Activated CD4-positive, CD25-positive, alpha-beta regulatory T cell (primary cell): ENCODE measurements around the gene BICRAL.

Experiments
- DNase-seq, 4 experiments: peaks; one replicate each; lab custom pipeline; 2025; lab: John Stamatoyannopoulos, UW

Gene BICRAL

DNA sequence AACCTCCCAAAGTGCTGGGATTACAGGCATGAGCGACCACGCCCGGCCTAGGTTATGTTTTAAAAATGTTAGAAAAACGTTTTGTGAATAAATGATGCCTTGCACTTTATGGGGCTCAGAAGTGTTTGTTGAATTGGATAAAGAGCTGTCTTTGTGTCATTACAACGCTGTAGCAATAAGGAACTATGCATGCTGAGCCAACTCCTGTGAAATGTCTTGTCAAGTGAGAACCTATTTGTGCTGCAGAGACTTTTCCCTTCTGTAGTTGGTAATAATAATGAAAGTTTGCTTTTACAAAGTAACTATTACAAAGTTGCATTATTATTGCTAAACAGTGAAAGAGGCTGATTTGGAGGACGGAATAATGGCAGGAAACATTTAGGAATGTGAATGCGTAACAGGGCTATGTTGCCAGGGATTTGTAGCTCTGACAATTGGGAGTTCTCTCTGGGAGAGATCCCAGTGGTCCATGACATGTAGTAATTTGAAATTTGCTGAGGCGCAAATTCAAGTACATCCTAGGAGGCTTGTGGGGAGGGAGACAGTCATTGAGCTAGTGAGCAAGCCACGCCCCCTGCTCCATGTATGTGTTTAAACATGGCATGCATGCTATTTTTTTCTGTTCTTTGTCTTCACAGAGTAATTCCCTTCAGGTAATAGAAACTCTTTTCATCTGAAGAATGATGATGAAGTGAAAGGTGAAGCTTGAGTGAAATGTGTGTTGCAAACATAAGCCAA lies 16.8 kb upstream of the BICRAL start:
- no peak for DNase-seq

DNA sequence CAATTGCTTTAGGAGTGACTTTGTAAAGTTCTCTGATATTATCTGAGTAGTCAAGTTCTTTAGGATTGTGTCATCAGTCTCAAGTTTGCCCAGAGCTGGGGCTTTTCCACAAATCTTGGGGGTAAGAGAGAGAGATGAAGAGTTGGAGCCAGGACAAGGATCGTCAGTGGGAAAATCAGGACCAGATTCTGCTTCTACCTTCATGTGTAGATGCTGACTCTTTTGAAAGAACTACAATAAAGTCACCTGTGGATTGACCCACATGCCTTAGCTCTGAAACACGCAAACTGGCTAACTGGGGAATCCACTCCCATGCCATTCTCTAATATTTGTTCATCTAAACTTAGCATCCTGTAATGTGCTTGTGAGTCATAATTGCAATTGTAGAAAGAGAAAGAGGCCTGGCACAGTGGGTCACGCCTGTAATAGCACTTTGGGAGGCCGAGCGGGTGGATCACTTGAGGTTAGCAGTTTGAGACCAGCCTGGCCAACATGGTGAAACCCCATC lies 15.6 kb upstream of the BICRAL start:
- no peak for DNase-seq

DNA sequence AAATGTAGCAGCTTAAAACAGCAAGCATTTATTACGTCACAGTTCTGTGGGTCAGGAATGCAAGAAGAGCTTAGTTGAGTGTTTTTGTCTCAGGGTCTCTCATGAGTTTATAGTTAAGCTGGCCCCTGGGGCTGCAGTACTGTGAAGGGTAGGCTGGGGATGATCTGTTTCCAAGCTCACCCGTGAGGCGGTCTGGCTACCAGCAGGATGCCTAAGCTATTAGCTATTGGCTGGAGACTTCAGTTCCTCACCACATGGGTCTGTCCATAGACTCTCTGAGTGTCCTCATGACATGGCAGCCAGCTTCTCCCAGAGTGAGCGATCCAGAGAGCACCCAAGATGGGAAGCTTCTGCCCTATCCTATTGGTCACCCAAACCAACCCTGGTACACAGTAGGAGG lies 12.8 kb upstream of the BICRAL start:
- no peak for DNase-seq

DNA sequence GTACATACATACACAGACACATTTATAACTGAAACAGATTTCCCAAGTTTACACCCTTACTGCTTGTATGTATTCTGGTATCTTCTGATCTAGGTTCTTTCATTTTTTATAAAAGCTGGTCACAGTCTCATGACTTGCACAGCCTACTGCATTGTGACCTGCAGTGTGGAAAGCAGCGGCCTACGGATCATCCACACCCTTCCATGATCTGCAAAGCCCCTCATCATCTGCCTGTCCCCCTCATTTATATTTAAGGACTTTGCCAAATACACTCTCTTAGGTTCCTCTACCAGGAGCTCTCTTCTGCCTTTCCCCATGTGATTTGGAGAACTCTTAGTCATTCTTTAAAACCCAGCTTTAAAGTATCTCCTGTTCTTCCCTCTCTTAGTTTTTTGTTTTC lies 12.0 kb upstream of the BICRAL start:
- DNase-seq, result no peak

DNA sequence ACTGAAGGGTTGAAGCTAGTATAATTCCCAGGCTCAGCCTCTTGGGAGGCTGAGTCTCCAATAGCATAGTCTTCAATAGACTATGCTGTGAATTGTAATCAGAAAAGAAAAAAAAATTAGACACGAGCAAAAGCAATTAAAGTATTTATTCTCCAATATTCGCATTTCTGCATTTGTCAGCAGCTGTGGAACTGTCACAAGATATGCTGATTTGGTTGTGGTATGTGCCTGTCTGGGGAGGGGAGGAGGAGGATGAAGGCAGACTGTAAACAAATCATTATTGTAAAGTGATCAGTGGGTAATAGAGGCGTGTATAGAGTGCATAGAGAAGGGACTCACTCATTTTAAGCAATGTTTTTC lies 10.1 kb upstream of the BICRAL start:
- DNase-seq, result no peak

DNA sequence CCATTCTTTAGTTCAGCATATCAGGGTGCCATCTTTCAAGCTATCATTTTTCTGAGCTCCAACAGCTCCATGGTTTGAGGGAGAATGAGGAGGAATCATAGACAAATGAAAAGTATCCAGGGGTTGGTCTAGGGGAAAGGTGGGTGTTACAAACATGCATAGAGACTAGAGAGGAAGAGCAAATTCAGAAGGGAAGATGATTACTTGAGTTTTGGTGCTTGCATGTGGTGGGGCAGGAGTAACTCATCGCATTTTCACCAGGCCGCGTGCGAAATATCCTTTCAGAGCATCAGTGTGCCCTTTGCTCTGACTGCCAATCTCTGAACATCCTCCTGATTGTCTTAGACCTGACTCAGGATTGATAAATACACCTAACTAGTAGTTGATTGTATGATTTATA lies 7.7 kb upstream of the BICRAL start:
- DNase-seq, result no peak

DNA sequence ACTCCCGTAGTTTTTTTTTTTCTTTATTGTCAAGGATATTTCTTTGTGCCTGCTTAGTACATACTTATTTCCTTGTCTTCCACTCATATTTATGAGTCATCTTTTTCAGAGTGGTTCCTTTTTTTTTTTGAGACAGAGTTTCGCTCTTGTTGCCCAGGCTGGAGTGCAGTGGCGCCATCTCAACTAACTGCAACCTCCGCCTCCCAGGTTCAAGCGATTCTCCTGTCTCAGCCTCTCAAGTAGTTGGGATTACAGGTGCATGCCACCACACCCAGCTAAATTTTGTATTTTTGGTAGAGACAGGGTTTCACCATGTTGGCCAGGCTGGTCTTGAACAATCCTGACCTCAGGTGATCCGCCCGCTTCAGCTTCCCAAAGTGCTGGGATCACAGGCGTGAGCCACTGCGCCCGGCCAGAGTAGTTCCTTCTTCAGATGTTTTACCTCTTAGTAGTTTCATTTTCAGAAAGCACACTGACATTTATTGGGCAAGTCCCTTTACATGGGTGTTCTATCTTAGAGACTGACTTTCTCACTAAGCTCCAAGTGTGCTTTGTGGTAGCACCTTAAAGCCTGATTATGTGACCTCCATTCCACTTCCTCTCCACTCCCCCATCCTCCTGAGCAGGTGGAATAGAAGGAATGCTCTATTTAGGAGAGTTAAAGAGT lies 6.9 kb upstream of the BICRAL start:
- peak in 1 of 4 experiments; percentile 11 for DNase-seq

DNA sequence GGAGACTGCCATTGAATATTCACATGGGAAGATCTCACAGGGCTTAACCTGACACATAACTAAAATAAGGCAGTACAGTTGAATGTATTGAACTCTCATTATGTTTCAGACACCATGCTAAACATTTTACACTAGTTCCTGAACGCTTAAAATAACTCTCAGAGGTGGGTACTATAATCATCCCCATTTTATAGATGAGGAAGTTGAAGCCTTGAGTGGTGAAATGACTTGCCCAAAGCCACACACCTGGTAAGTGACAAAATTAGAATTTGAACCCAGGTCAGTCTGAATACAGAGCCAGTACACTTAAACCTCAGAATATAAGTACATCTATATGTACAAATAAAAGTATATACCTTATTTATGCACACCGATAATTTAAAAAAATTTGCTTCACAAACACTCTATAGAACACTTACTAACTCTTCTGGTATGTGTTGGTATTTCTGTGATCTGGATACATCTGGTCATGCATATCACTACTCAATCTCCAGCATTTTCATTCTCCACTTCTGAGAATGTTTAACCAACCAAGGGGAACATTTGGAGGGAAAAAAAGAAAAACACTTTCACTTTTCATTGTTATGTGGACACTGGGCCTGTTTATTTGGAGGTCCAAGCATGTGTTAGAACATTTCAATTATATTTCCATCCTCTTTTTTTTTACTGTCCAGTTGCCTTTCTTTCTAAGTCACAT lies 4.6 kb upstream of the BICRAL start:
- no peak for DNase-seq

DNA sequence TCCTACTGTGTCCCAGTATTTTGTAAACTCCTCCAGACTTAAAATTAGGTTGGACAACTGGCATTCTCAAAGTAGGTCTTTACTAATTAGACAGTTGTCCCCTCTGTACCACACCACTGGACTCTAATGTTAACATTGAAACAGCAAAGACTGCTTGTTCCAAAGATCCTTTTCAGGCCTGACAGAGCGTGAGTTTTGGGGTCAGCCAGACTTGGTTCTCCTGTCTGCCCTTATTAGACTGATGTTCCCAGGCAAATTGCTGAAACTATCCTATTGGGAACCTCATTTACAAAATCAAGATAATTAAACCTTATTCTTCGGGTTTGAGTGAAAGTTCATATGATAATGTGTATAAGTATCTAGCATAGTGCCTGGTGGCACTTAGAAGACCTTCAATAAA lies 3.7 kb upstream of the BICRAL start:
- DNase-seq, result no peak

DNA sequence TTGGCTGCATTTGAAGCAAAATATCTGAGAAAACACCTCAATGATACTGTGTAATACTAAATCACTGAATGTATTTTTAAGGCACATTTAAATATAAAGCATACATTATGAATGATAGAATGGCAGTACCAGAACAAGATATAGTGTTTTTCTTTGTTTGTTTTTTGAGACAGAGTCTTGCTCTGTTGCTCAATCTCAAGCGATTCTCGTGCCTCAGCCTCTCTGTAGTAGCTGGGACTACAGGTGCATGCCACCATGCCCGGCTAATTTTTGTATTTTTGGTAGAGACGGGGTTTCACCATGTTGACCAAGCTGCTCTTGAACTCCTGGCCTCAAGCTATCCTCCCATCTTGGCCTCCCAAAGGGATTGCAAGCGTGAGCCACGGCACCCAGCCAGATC lies 2.3 kb upstream of the BICRAL start:
- no peak for DNase-seq

DNA sequence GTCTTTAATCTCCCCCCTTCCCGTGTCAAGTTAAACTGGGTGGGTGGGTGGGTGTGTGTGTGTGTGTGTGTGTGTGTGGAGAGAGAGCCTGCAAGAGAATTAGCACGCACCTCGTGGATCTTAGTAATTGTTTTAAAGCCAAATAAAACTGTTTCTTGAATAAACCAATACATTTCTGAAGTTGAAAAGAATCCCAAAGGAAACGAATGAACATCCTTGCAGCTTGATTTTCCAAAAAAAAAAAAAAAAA lies 381 bp upstream of the BICRAL start:
- DNase-seq, result no peak

DNA sequence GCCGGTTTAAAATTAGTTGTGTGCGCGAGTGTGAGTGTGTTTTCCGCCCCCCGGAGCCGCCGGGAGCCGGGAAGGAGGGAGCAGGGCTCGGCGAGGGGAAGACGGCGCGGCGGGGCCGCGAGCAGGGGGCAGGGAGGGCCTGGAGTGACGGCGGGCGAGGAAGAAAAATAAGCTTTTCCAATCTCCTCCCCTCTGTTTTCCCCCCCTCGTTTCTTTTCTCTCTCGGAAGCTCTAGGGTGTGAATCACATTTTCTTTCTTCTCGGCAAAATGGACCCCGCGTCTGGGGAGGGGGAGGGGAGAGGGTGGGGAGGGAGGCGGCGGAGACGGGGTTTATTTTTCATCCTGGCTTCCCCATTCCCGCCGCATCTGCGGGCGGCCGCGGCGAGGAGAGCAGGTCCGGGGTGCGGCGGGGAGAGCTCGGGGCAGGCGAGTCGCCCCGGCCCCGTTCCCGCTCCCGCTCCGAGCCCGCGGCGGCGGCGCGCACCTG lies 881 bp downstream of the BICRAL start:
- DNase-seq, result peak; percentile 50 to 69 (median 61)

DNA sequence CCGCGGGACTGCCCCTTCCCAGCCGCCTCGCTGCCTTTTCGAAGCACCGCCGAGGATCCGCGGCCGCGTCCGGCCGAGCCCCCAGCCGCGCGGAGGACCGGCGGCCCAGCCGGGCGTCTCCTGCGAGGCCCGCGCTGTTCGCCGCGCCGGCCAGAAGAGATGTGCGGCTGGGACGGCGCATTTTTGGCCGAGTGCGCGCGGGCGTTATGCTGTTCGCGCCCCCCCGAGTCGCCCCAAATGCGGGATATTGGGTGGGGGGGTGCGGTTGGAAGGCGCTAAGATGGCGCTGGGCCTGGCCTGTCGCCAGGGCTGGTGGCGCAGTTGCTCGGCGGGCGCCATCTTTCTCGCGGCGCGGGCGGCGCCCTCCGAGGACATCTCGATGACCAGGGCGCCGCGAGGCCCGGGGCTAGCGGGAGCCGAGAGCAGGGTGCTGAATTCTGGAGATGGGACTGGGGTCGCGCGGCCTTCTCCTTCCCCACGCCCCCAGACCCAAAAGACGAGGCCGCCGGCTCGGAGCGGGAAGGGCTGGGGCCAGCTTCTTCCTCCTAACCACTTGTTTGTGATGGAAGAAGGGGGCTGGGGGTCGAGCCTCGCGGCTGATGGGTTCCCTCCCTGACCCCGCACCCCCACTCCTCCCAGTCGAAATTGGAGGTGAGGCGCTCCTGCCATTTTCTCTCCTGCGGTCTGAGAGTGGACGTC lies 1.5 kb downstream of the BICRAL start:
- peak; percentile 45 to 77 (median 62) for DNase-seq

DNA sequence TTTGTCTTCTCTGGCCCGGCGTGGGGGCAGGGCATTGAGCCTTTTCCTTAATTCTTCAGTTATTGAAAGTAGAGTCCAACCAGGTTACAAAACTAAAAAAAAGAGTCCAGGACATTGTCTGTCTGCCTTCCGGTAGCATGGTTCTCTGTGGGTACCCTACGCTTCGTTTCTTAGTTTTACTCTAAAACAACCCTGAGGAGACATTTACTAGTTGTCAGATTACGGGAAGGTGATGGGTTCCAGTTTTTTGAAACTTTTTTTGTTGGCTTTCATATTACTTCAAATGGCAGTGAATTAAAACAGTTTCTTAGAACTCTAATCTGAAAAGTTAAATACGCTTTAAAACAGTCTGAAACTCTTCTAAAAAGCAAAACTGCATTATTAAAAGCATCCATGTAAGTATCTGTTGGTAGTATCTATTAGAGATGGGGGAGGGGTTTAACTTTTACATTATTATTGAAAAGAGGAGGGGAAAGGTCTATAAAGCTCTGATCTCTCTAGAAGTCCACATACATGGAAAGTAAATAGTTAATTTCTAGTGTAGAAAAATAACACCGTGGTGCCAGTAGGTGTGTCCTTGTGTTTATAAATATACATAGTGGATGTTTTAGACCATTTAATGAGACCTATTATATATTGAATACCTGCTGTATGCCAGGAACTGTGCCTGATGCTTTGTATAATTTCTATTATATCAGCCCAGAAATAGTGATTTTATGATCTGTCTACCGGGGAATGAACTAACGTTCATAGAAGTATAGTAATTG lies 2.2 kb downstream of the BICRAL start:
- DNase-seq, result no peak

DNA sequence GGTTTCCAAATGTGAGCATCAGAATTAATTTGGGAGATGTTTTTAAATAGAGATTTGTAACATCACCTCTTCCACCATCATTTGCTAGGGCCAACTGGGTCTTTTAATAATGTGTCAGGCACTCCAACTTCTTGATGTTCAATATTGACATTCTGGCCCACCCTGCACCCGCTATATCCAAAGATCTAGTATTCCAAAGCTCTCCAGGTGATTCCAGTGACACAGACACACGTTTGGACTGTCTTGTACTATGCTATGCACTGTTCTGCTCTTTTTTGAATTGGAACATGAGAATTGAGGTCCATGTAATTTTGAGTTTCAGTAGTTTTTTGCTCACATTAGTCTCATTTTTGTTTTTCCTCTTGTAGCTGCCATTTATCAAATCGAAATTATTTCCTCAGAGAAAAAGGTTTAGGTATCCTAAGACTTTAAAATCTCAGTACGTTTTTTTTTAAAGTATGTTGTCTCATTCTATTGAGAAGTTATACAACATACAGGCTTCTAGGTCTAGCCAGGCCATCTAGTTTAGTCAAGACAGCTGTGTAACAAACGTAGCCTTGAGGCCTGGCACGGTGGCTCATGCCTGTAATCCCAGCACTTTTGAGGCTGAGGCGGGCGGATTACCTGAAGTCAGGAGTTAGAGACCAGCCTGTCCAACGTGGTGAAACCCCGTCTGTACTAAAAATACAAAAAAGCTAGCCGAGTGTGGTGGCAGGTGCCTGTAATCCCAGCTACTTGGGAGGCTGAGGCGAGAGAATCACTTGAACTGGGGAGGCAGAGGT lies 3.1 kb downstream of the BICRAL start:
- no peak for DNase-seq

DNA sequence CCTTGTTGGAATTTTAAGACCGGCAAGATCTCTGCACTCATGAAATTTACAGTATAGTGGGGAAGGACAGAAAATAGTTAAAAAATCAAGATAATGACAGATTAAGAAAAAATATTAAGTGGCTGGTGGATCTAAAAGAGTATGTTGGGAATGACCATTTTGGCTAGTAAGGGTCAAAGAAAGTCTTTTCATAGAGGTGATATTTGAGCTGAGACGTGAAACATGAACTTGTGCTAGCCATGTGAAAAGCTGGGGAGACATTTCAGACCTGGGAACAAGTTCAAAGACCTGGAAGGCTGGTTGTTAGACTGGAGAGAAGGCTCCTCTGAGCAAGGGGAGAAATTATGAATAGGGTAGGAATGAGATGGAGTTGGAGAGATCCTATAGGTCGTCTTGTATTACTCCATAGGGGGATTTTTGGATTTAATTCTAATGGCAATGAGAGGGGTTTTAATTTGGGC lies 4.7 kb downstream of the BICRAL start:
- DNase-seq, result no peak

DNA sequence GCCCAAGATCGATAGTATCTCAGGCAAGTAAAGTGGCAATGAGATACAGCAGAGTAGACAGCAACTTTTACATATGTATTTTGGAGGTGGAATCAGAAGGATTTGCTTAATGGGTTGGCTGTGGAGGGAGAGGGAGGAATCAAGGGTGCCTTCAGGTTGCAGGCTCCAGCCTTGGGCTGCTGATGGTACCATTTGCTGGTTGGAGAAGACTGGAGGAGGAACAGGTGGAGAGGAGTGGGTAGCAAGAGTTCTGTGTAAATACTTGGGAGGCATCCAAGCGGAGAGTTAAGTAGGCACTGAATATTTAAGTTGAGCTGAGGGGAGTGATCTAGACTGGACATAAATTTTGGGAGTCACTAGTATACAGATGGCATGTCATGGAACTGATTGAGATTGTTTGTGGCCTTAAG lies 5.2 kb downstream of the BICRAL start:
- no peak for DNase-seq

DNA sequence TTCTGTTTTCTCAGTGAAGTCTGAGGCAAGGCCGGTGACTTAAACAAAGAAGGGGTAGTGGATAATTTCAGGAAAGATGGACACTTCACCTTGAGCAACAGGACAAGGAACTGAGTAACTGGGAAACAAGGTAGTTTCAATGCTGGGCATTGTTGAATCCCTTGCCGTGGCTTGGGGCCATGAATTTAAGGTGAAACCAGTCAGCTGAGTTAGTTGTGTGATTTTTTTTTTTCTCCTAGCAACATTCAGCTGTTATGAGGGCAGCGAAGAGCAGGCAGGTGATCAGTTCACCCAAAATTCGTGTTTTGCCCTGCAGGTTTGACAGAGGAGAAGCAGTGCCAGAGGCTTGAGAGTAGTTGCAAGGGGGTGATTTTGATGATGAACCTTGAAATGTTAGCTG lies 6.8 kb downstream of the BICRAL start:
- no peak for DNase-seq

DNA sequence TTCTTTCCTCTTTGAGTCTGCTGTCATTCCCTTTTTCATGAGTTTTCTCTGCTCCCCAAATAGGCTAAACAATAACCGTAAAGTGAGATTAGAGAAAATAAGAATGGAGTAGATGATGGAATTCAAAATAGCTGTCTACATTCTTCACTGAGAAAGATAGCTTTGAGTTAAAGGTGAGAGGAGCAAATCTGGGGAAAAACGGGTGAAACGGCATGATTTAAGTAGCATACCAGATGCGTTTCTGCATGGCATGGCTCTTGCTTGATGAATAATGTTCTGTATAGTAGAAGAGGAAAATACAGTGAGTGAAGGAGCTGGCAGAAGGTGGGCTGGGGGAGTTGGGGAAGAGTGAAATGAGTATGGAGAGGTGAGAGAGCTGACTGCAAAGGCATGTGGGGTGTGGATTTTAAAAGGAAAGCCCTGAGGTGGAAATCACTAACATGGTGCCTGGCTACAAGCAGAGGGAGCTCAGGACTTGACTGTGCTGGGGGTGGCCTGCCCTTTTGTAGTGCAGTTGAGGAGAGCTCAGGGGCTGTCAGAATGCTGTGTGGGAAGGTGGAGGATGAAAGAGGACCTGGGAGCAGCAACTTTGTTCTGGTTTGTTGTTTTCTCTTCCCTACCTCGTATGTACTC lies 8.8 kb downstream of the BICRAL start:
- DNase-seq, result no peak

DNA sequence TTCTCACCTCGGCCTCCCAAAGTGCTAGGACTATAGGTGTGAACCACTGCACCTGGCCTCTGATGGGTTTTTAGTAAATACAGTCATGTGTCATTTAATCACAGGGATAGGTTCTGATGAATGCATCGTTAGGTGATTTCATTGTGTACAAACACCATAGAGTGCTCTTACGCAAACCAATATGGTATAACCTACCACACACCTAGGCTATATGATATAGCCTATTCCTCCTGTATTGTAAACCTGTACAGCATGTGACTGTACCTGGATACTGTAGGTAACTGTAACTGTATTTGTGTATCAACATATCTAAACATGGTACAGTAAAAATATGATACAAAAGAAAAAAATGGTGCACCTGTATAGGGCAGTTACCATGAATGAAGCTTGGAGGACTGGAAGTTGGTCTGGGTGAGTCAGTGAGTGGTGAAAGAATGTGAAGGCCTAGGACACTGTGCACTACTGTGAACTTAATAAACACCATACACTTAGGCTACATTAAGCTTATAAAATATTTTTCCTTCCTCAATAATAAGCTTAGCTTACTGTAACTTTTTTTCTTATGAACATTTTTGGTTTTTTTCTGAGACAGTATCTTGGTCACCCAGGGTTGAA lies 10.0 kb downstream of the BICRAL start:
- DNase-seq, result no peak
